WERI-Rb-1 (cell line): ENCODE data around the gene TNRC6B.
"Not testable (repeated sequence)": the region's sequence is repeated elsewhere in the genome, so short reads cannot be mapped to it uniquely, and the experiment has no call there.

Source experiments
- DNase-seq: peaks from one replicate; pipeline ENCODE4 v3.0.0-alpha.2; 2020
- H3K27ac ChIP-seq: fragments of 250-450 bp; sonication (Bioruptor Pico); 2 replicates; pipeline ENCODE4 v1.5.1; 2020; ENCODE audit warnings: mild to moderate bottlenecking, moderate library complexity
- H3K27me3 ChIP-seq: fragments of 250-450 bp; sonication (Bioruptor Pico); 2 replicates; pipeline ENCODE4 v1.5.1; 2021; ENCODE audit warnings: mild to moderate bottlenecking, low read depth, moderate library complexity; ENCODE audit not compliant: insufficient read depth, severe bottlenecking
- H3K36me3 ChIP-seq: fragments of 250-450 bp; sonication (Bioruptor Pico); 2 replicates; pipeline ENCODE4 v1.5.1; 2020; ENCODE audit warnings: mild to moderate bottlenecking, moderate library complexity
- H3K4me3 ChIP-seq: 2 replicates; pipeline ENCODE4 v1.5.1; 2011; ENCODE audit warnings: low read depth, mild to moderate bottlenecking, control low read depth, low read length
- H3K9me3 ChIP-seq: fragments of 250-450 bp; sonication (Bioruptor Pico); 2 replicates; pipeline ENCODE4 v1.5.1; 2021; ENCODE audit warnings: mild to moderate bottlenecking, moderate library complexity; ENCODE audit not compliant: severe bottlenecking
- CTCF ChIP-seq: IDR thresholded peaks from 2 replicates; pipeline ENCODE4 v1.5.1; 2011; ENCODE audit warnings: low read depth, mild to moderate bottlenecking, control low read depth, inconsistent platforms, low read length

TNRC6B gene

GRCh38 chr22:40153192-40153591 is 24.5 kb upstream of the TNRC6B start:
- no peak for TF ChIP-seq CTCF
- H3K36me3 ChIP-seq: no peaks in the 10 kb centered on the region; the same call in 1 of the 2 replicates
- peak; percentile 17 for DNase-seq
- H3K27ac ChIP-seq: no peak overlapping the region
- H3K27me3 ChIP-seq: no peaks in the 10 kb centered on the region
- H3K4me3 ChIP-seq: no peak overlapping the region
- no peaks in the 10 kb centered on the region for H3K9me3 ChIP-seq

GRCh38 chr22:40153705-40154104 is 24.0 kb upstream of the TNRC6B start:
- DNase-seq: no peak
- Histone ChIP-seq H3K27ac (no peak overlapping the region), H3K36me3 (no peaks in the 10 kb centered on the region; the same call in 1 of the 2 replicates), H3K9me3 (no peaks in the 10 kb centered on the region), H3K27me3 (no peaks in the 10 kb centered on the region), H3K4me3 (no peak overlapping the region)
- no peak for TF ChIP-seq CTCF

GRCh38 chr22:40156001-40156516 is 21.7 kb upstream of the TNRC6B start:
- Histone ChIP-seq H3K9me3 (no peaks in the 10 kb centered on the region), H3K27ac (no peak overlapping the region), H3K36me3 (no peaks in the 10 kb centered on the region; the same call in 1 of the 2 replicates), H3K27me3 (no peaks in the 10 kb centered on the region), H3K4me3 (no peak overlapping the region)
- no peak for DNase-seq
- 0 out of 2 replicates have a peak, but pooled peaks have one; percentile 15 for TF ChIP-seq CTCF

GRCh38 chr22:40156682-40157081 is 21.0 kb upstream of the TNRC6B start:
- H3K4me3 ChIP-seq, H3K27ac ChIP-seq, H3K27me3 ChIP-seq, H3K9me3 ChIP-seq, DNase-seq, H3K36me3 ChIP-seq: not testable (repeated sequence)

GRCh38 chr22:40157330-40157945 is 20.3 kb upstream of the TNRC6B start:
- no peak overlapping the region for H3K4me3 ChIP-seq
- no peak for TF ChIP-seq CTCF
- no peaks in the 10 kb centered on the region; the same call in 1 of the 2 replicates for H3K36me3 ChIP-seq
- H3K27me3 ChIP-seq: no peaks in the 10 kb centered on the region
- DNase-seq: no peak
- H3K9me3 ChIP-seq: no peaks in the 10 kb centered on the region
- no peak overlapping the region for H3K27ac ChIP-seq

- no peak for TF ChIP-seq CTCF
- Histone ChIP-seq H3K4me3 (no peak overlapping the region), H3K9me3 (no peaks in the 10 kb centered on the region), H3K27ac (no peak overlapping the region), H3K36me3 (no peaks in the 10 kb centered on the region; the same call in 1 of the 2 replicates), H3K27me3 (no peaks in the 10 kb centered on the region)
- no peak for DNase-seq
Measured at GRCh38 chr22:40161194-40161593, 16.5 kb upstream of the TNRC6B start.

GRCh38 chr22:40165537-40165936 is 12.2 kb upstream of the TNRC6B start:
- DNase-seq, H3K4me3 ChIP-seq, H3K27me3 ChIP-seq, H3K9me3 ChIP-seq, H3K27ac ChIP-seq, H3K36me3 ChIP-seq: not testable (repeated sequence)
